Measurements from ENCODE around the gene SLC22A6. TPM values are rescaled to one million over a fixed set of nuclear protein-coding genes. Genes with fewer than 3 reads are reported as not detected.

The SLC22A6 gene
- polyA plus RNA-seq, 4 donors = 20.2 to 38.4 (median 30.5) TPM

DNA sequence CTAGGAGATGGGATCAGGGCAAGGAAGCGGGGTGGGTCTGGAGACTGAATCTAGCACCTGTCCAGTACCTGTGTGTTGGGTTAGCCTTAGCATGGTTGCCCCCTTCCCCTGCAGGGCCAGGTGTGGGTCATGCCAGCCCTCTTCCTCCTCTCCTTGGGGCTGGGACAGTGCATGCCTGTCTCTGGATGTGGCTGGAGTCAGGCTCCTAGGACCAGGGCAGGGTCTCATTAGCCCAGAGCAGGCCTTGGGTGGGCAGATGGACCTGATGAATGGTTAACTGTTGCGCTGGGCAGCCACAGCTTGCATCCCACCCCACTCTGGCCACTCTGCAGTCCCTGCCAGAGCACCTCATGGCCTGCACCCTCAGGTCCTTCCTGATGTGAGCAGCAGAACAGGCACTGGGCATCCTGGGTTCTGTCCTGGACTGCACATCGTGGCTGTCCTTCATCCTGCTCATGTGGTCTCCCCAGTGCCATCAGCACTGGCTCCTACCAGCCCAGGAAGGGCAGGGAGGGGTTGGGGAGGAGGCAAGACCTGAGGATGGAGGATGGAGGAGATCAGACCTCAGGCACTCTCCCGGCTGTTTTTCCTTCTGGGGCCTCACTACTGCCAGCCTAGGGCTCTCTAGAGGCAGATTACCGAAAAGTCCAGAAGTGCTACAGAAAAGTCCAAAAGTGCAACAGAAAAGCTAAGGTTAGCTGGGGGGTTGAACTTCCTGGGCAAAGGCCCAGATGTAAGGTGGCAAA is 50.8 kb downstream of the SLC22A6 start:
- DNase-seq (ENCODE audit: low read depth in 4 of 4, low spot score in 3 of 4) = no peak

- DNase-seq (ENCODE audit: low read depth in 4 of 4, low spot score in 3 of 4) = no peak
Observed at GRCh38 chr11:62933285-62933684, 51.5 kb downstream of the SLC22A6 start.

DNA sequence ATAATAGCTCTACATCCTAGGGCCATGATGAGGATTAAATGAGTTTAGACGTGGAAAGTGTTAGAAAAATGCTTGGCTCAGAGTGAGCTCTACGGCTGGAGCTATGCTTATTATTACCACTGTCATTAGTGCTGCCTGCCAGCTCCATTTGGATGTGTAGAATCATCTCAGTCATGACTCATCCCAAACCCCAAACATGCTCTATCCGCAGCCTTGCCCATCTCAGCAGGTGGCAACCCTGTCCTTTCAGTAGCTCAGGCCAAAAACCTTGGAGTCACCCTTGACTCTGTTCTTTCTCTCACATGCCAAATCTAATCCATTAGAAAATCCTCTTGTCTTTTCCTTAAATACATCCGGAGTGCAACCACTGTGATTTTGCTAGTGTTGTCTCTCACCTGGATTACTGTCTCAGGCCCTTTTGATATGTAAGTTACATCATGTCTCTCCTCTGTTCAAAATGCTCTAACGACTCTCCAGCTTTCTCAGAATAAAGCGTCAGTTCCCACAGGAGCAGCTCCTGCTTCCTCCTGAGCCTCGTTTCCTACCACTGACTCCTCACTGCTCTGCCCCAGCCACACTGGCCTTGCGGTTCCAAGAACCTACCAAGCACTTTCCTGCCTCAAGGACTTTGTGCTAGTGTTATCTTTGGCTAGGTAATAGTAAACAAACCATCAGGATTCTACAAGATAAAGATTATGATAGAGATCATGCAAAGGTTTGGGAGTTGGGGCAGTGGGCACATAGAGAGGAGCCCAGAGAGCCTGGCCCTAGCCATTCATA is 53.1 kb downstream of the SLC22A6 start:
- DNase-seq (ENCODE audit: low read depth in 4 of 4, low spot score in 3 of 4) = no peak

DNA sequence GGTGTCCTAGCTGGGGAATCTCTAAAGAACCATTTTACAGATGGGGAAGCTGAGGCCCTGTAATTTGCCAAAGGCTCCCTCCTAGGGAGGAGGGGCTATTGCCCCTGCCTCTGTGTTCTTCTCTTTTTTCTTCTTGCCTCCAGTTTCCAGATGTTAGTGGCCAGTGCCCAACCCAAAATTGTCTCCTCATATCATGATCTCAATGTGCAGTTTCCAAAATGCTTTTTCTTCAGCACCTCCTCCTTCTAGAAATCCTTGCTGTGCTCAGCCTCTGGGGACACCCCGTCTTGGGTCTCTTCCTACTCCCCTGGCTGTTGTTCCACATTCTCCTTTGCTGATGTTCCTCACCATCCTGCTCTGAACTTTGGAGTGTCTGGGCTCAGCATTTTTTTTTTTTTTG is 54.1 kb downstream of the SLC22A6 start:
- no peak for DNase-seq (ENCODE audit: low read depth in 4 of 4, low spot score in 3 of 4)

GRCh38 chr11:62930157-62930556 is 54.6 kb downstream of the SLC22A6 start:
- no peak for DNase-seq (ENCODE audit: low read depth in 4 of 4, low spot score in 3 of 4)

GRCh38 chr11:62928011-62928410 is 56.8 kb downstream of the SLC22A6 start:
- no peak for DNase-seq (ENCODE audit: low read depth in 4 of 4, low spot score in 3 of 4)

- no peak for DNase-seq (ENCODE audit: low read depth in 4 of 4, low spot score in 3 of 4)
Observed at GRCh38 chr11:62926680-62927455, 57.9 kb downstream of the SLC22A6 start.

Other genes starting within 250 kb of the SLC22A6 start
- gene ZBTB3, start 230.8 kb downstream of the SLC22A6 start, polyA plus RNA-seq (ENCODE audit: insufficient read length in 4 of 4) = 1 to 10 TPM; 6.5 to 8.4 (median 7.2) TPM
- gene POLR2G, start 223.4 kb downstream of the SLC22A6 start, polyA plus RNA-seq (ENCODE audit: insufficient read length in 4 of 4) = 100 to 1,000 TPM; 147 to 159 (median 148) TPM
- 10 to 100 TPM; 24.9 to 30.9 (median 28.4) TPM for gene TAF6L, start 213.6 kb downstream of the SLC22A6 start, polyA plus RNA-seq (ENCODE audit: insufficient read length in 4 of 4)
- 10 to 100 TPM; 64.6 to 72.9 (median 68.3) TPM for gene TMEM179B, start 197.6 kb downstream of the SLC22A6 start, polyA plus RNA-seq (ENCODE audit: insufficient read length in 4 of 4)
- gene TMEM223, start 193.0 kb downstream of the SLC22A6 start, polyA plus RNA-seq (ENCODE audit: insufficient read length in 4 of 4) = 10 to 100 TPM; 22.3 to 31.0 (median 25.5) TPM
- gene NXF1, start 179.5 kb downstream of the SLC22A6 start, polyA plus RNA-seq (ENCODE audit: insufficient read length in 4 of 4) = 100 to 1,000 TPM; 113 to 129 (median 123) TPM
- gene STX5, start 152.9 kb downstream of the SLC22A6 start, polyA plus RNA-seq (ENCODE audit: insufficient read length in 4 of 4) = 10 to 100 TPM; 53.5 to 60.8 (median 57.8) TPM
- gene TEX54, start 152.1 kb downstream of the SLC22A6 start, polyA plus RNA-seq (ENCODE audit: insufficient read length in 4 of 4) = under 1 TPM in 1 of 4 donors, not detected in 3; 0.17 TPM
- 10 to 100 TPM; 35.4 to 40.9 (median 38.7) TPM for gene WDR74, start 145.4 kb downstream of the SLC22A6 start, polyA plus RNA-seq (ENCODE audit: insufficient read length in 4 of 4)
- gene SLC3A2, start 104.1 kb downstream of the SLC22A6 start, polyA plus RNA-seq (ENCODE audit: insufficient read length in 4 of 4) = 100 to 1,000 TPM; 182 to 190 (median 189) TPM
- gene CHRM1, start 63.6 kb downstream of the SLC22A6 start, polyA plus RNA-seq (ENCODE audit: insufficient read length in 4 of 4) = under 1 TPM; 0.07 to 0.13 (median 0.09) TPM
- gene SLC22A8, start 30.9 kb upstream of the SLC22A6 start, polyA plus RNA-seq (ENCODE audit: insufficient read length in 4 of 4) = 10 to 100 TPM; 33.7 to 58.1 (median 46.7) TPM
- under 1 TPM; 0.14 to 0.86 (median 0.35) TPM for gene SLC22A24, start 159.3 kb upstream of the SLC22A6 start, polyA plus RNA-seq (ENCODE audit: insufficient read length in 4 of 4)